Lower leg skin (tissue), 3 donors: ENCODE results near the gene AP3B1.

Experiments used
- POLR2A ChIP-seq, 2 donors: fragments of 450-650 bp; IDR thresholded peaks; one replicate each; pipeline ENCODE4 v1.6.1; 2016 to 2017; ENCODE audit warnings: antibody characterized with exemption in 2 of 2, mild to moderate bottlenecking in 1 of 2, moderate library complexity in 1 of 2
- TF ChIP-seq, protein P1 (sequence below), 3 donors: fragments of 450-650 bp; IDR thresholded peaks; one replicate each; pipeline ENCODE4 v1.5.1; 2016; ENCODE audit warnings: antibody characterized with exemption in 3 of 3, mild to moderate bottlenecking in 3 of 3, moderate library complexity in 2 of 3

DNA sequence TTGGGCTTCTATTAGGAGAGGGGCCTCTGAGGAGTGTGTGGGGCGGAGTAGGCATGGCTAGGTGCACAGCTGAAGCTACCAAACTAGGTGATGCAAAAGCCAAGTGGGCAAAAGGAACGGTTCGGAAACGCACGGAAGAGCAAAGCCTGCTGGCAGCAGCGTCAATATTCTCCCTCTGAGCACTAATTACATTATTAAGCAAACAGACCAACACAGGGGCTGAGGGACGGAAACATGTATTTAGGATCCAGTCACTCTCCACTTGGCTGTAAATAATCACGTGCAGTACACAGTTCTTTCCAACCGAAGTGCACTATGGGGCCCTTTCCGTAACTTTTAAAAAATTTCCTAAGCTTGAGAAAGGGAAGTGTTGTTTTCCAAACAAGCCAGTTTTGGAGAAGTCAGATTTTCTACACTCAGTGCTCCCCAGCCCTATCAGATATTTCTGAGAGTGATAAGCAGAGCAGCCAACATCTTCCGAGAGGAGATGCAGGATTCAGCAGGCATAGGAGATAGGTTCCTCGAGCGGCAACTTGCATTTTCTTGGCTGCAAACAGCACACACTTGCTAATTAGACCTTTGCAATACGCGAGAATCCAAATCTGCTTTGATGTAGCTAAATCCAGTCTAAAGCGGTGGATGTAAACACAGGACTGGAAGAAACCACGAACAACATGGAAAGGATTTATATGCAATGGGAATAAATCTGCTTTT, 301.2 kb downstream of the AP3B1 start:
- TF ChIP-seq, protein P1, sequence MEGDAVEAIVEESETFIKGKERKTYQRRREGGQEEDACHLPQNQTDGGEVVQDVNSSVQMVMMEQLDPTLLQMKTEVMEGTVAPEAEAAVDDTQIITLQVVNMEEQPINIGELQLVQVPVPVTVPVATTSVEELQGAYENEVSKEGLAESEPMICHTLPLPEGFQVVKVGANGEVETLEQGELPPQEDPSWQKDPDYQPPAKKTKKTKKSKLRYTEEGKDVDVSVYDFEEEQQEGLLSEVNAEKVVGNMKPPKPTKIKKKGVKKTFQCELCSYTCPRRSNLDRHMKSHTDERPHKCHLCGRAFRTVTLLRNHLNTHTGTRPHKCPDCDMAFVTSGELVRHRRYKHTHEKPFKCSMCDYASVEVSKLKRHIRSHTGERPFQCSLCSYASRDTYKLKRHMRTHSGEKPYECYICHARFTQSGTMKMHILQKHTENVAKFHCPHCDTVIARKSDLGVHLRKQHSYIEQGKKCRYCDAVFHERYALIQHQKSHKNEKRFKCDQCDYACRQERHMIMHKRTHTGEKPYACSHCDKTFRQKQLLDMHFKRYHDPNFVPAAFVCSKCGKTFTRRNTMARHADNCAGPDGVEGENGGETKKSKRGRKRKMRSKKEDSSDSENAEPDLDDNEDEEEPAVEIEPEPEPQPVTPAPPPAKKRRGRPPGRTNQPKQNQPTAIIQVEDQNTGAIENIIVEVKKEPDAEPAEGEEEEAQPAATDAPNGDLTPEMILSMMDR (IDR thresholded peaks at IDR 0.05), result no peak
- TF ChIP-seq POLR2A (IDR thresholded peaks at IDR 0.05), result no peak
